Neural crest cell (in vitro differentiated cells): Measurements from ENCODE around the gene SCN5A. TPM values are rescaled to one million over a fixed set of nuclear protein-coding genes. Genes with fewer than 3 reads are reported as not detected.

Experiments used
- DNase-seq: peaks from one replicate; pipeline ENCODE4 v3.0.0; 2021; ENCODE audit warnings: low read depth, mixed read lengths, low spot score
- H3K27ac Mint-ChIP-seq: one replicate; pipeline ENCODE4 v1.8.0; 2021; ENCODE audit warnings: mild to moderate bottlenecking, mixed read lengths; ENCODE audit not compliant: unreplicated experiment
- H3K27me3 Mint-ChIP-seq: 2 replicates; pipeline ENCODE4 v1.8.0; 2021; ENCODE audit warnings: low read depth, mild to moderate bottlenecking, mixed read lengths
- H3K36me3 Mint-ChIP-seq: 2 replicates; pipeline ENCODE4 v1.8.0; 2021; ENCODE audit warnings: low read depth, mild to moderate bottlenecking, mixed read lengths
- H3K4me1 Mint-ChIP-seq: 2 replicates; pipeline ENCODE4 v1.8.0; 2021; ENCODE audit warnings: mixed read lengths
- H3K4me3 Mint-ChIP-seq: one replicate; pipeline ENCODE4 v1.8.0; 2021; ENCODE audit warnings: mild to moderate bottlenecking, mixed read lengths
- H3K9me3 Mint-ChIP-seq: 2 replicates; pipeline ENCODE4 v1.8.0; 2021; ENCODE audit warnings: mixed read lengths
- CTCF ChIP-seq: fragments of 200-600 bp; sonication (generic); conservative IDR thresholded peaks from 2 replicates; pipeline ENCODE4 v1.5.0; 2021; ENCODE audit warnings: antibody characterized with exemption, mild to moderate bottlenecking
- total RNA-seq: library from RNA; stranded (reverse); gene quantifications from 2 replicates; pipeline ENCODE4 v1.2.1, GENCODE V29; 2021

Gene SCN5A
- total RNA-seq, 1 donor from 2014 or later: 1.2 TPM

- H3K9me3 Mint-ChIP-seq: no peaks in the 10 kb centered on the region
- no peak for TF ChIP-seq CTCF
- H3K27me3 Mint-ChIP-seq: peaks cover 29% of the 10 kb centered on the region
- peaks cover 7% of the 10 kb centered on the region for H3K4me1 Mint-ChIP-seq
- H3K36me3 Mint-ChIP-seq: no peaks in the 10 kb centered on the region
- no peak overlapping the region for H3K27ac Mint-ChIP-seq
- H3K4me3 Mint-ChIP-seq: no peak overlapping the region
- no peak for DNase-seq
These were observed 11.1 kb downstream of the SCN5A start for GRCh38 chr3:38638354-38638753.

DNA sequence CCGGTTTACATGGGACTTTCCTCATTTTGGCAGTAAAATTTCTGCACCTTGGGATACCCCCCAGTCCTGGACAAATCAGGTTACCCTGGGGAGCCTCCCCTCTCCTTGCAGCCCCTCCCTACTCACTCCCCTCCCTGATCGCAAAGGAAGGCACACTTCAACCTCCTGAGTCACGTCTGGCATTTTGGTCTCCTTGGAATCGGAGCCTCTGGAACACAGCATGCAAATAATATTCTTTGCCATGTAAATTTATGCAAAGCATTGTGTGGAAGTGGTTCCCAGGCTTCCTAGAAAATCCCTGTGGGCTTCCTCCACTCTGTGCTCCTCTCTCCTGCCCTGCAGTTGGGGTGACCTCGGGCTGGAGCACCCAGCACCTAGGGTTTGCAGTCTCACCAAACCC is 11.6 kb downstream of the SCN5A start:
- DNase-seq: no peak
- H3K4me3 Mint-ChIP-seq: no peak overlapping the region
- no peaks in the 10 kb centered on the region for H3K36me3 Mint-ChIP-seq
- H3K4me1 Mint-ChIP-seq: peaks cover 7% of the 10 kb centered on the region
- H3K27ac Mint-ChIP-seq: no peak overlapping the region
- H3K27me3 Mint-ChIP-seq: peaks cover 32% of the 10 kb centered on the region
- no peak for TF ChIP-seq CTCF
- no peaks in the 10 kb centered on the region for H3K9me3 Mint-ChIP-seq

DNA sequence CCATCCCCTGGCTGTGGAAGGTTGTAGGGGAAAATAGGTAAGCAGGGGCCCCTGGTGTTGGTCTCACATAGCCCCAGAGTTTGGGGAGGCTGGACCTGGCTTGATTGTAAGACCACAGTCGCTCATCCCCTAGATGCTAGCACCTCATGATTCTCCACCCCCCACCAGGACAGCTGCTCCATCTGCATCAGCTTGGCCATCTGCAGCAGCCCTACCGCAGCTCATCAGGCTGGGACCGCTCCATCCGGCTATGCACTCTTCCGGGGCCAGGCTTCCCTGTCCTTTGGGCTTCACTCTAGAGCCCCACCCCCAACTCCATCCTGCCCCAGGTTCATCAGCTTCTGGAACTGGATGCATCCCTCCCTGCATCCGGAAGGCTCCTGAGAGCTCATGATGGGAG is 12.6 kb downstream of the SCN5A start:
- Mint-ChIP-seq H3K36me3 (no peaks in the 10 kb centered on the region), H3K4me3 (no peak overlapping the region), H3K4me1 (peaks cover 7% of the 10 kb centered on the region), H3K27ac (no peak overlapping the region), H3K9me3 (no peaks in the 10 kb centered on the region), H3K27me3 (peaks cover 42% of the 10 kb centered on the region)
- DNase-seq: no peak
- no peak for TF ChIP-seq CTCF

GRCh38 chr3:38636464-38636863 is 13.0 kb downstream of the SCN5A start:
- H3K4me1 Mint-ChIP-seq: peaks cover 7% of the 10 kb centered on the region
- no peaks in the 10 kb centered on the region for H3K36me3 Mint-ChIP-seq
- no peaks in the 10 kb centered on the region for H3K9me3 Mint-ChIP-seq
- no peak overlapping the region for H3K4me3 Mint-ChIP-seq
- H3K27me3 Mint-ChIP-seq: peaks cover 46% of the 10 kb centered on the region
- no peak for TF ChIP-seq CTCF
- DNase-seq: no peak
- H3K27ac Mint-ChIP-seq: no peak overlapping the region

- no peak for DNase-seq
- no peak for TF ChIP-seq CTCF
- no peak overlapping the region for H3K4me3 Mint-ChIP-seq
- H3K27me3 Mint-ChIP-seq: peaks cover 68% of the 10 kb centered on the region
- peaks cover 3% of the 10 kb centered on the region for H3K4me1 Mint-ChIP-seq
- H3K9me3 Mint-ChIP-seq: no peaks in the 10 kb centered on the region
- H3K36me3 Mint-ChIP-seq: no peaks in the 10 kb centered on the region
- no peak overlapping the region for H3K27ac Mint-ChIP-seq
These were observed 15.4 kb downstream of the SCN5A start for GRCh38 chr3:38634111-38634510.

GRCh38 chr3:38632989-38633388 is 16.5 kb downstream of the SCN5A start:
- no peaks in the 10 kb centered on the region for H3K36me3 Mint-ChIP-seq
- H3K27me3 Mint-ChIP-seq: peaks cover 69% of the 10 kb centered on the region
- no peak overlapping the region for H3K27ac Mint-ChIP-seq
- H3K9me3 Mint-ChIP-seq: no peaks in the 10 kb centered on the region
- no peak for DNase-seq
- H3K4me3 Mint-ChIP-seq: no peak overlapping the region
- TF ChIP-seq CTCF: no peak
- H3K4me1 Mint-ChIP-seq: peaks cover 3% of the 10 kb centered on the region
